Right lobe of liver (tissue), 4 donors: ENCODE data around the gene DCTD.

Experiments
- CTCF ChIP-seq, 4 donors: fragments of 200-600 bp in 3 of 4; fragments of 450-650 bp in 1 of 4; IDR thresholded peaks; one replicate each; pipeline versions ENCODE4 v1.5.1 to v1.8.0; 2016 to 2022; ENCODE audit warnings: antibody characterized with exemption in 4 of 4, mild to moderate bottlenecking in 2 of 4
- POLR2A ChIP-seq: fragments of 450-650 bp; IDR thresholded peaks from one replicate; pipeline ENCODE4 v1.6.1; 2017; ENCODE audit warnings: antibody characterized with exemption, mild to moderate bottlenecking
- donor health status: DM: no; HTN: no; CAD: no.
- donor health status: DM: no; HTN: no; CAD: no.
- donor health status: DM: no; HTN: yes; CAD: no.

DNA sequence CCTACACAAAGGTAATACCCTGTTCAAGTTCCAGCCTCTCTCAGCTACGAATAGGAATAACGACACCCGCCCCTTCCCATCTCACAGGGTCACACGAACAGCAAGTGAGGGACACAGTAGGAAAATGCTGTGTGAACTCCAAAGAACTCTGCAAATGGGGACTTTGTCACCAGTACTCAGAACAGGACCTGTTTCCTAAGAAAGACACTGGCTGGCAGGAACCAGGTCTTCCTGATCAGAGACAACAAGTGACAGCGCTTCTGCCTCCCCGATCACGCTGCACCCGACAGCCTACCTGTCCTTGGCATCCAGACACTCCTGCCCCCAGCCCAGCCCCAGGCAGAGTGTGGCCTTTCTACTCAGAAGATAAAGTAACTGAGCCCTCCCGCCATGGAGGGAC lies 14.2 kb downstream of the DCTD start:
- TF ChIP-seq CTCF (IDR thresholded peaks at IDR 0.05) = no peak
- no peak for TF ChIP-seq POLR2A
